Body of pancreas (tissue), 4 donors: ENCODE data around the gene LYAR.

Experiments
- CTCF ChIP-seq, 7 experiments: fragments of 450-650 bp in 4 of 7; fragments of 200-600 bp in 3 of 7; sonication (generic) in 3 of 7; IDR thresholded peaks; one replicate each; pipeline ENCODE4 v1.5.1; 2016 to 2019; ENCODE audit warnings: antibody characterized with exemption in 7 of 7
- POLR2A ChIP-seq, 3 donors: fragments of 450-650 bp; IDR thresholded peaks; one replicate each; pipeline ENCODE4 v1.6.1; 2016; ENCODE audit warnings: antibody characterized with exemption in 3 of 3, mild to moderate bottlenecking in 2 of 3

GRCh38 chr4:4338210-4339001, 48.5 kb upstream of the LYAR start:
- TF ChIP-seq CTCF (IDR thresholded peaks at IDR 0.05), result no peak
- no peak for TF ChIP-seq POLR2A (IDR thresholded peaks at IDR 0.05)
